ENCODE data around the gene RAB11FIP4. TPM values are rescaled to one million over a fixed set of nuclear protein-coding genes. Genes with fewer than 3 reads are reported as not detected.
A peak's percentile ranks its signal among the peaks of the same experiment; 100 is the strongest.

Gene RAB11FIP4
- total and polyA plus RNA-seq, 3 donors from 2014 or later, result 44.3 to 104 (median 90.2) TPM

GRCh38 chr17:31511195-31511578 lies 119.7 kb downstream of the RAB11FIP4 start:
- no peak overlapping the region for H3K27ac ChIP-seq
- DNase-seq, result no peak
- H3K9me3 ChIP-seq, result no peaks in the 10 kb centered on the region
- H3K4me3 ChIP-seq, result no peak overlapping the region
- H3K4me1 ChIP-seq, result peaks cover 20% of the 10 kb centered on the region
- TF ChIP-seq CTCF (IDR thresholded peaks at IDR 0.05) (no peak), POLR2A (IDR thresholded peaks at IDR 0.05) (no peak)
- intact Hi-C loops (cut with DNase I; ENCODE audit: low total_unique reads), result no loop called here
- H3K27me3 ChIP-seq, result no peaks in the 10 kb centered on the region
- no peaks in the 10 kb centered on the region for H3K36me3 ChIP-seq (ENCODE audit: low read depth, missing control alignments)
- WGBS, 2 donors, result 68 to 88% methylated on average over 7 to 9 of the region's 9 CpGs

- DNase-seq, result peak; percentile 69
- no peak overlapping the region for H3K27ac ChIP-seq
- no peak overlapping the region for H3K4me3 ChIP-seq
- intact Hi-C loops (cut with DNase I; ENCODE audit: low total_unique reads), result no loop called here
- H3K4me1 ChIP-seq, result peaks cover 20% of the 10 kb centered on the region
- H3K9me3 ChIP-seq, result no peaks in the 10 kb centered on the region
- 64 to 94% methylated on average over 9 of the region's 9 CpGs for WGBS, 2 donors
- TF ChIP-seq POLR2A (IDR thresholded peaks at IDR 0.05), result no peak
- no peaks in the 10 kb centered on the region for H3K36me3 ChIP-seq (ENCODE audit: low read depth, missing control alignments)
- no peaks in the 10 kb centered on the region for H3K27me3 ChIP-seq
Measured at GRCh38 chr17:31511580-31511979, 120.1 kb downstream of the RAB11FIP4 start.

GRCh38 chr17:31512104-31512740 lies 120.7 kb downstream of the RAB11FIP4 start:
- no peaks in the 10 kb centered on the region for H3K36me3 ChIP-seq (ENCODE audit: low read depth, missing control alignments)
- DNase-seq, result no peak
- no peak overlapping the region for H3K4me3 ChIP-seq
- no peak overlapping the region for H3K27ac ChIP-seq
- no peak for TF ChIP-seq POLR2A (IDR thresholded peaks at IDR 0.05)
- no peak for TF ChIP-seq CTCF (IDR thresholded peaks at IDR 0.05)
- H3K9me3 ChIP-seq, result no peaks in the 10 kb centered on the region
- WGBS, 2 donors, result 91 to 95% methylated on average over 9 to 15 of the region's 15 CpGs
- H3K27me3 ChIP-seq, result no peaks in the 10 kb centered on the region
- intact Hi-C loops (cut with DNase I; ENCODE audit: low total_unique reads), result no loop called here
- peaks cover 20% of the 10 kb centered on the region for H3K4me1 ChIP-seq

- Histone ChIP-seq H3K36me3 (ENCODE audit: low read depth, missing control alignments) (no peaks in the 10 kb centered on the region), H3K4me3 (no peak overlapping the region), H3K9me3 (no peaks in the 10 kb centered on the region), H3K4me1 (peaks cover 25% of the 10 kb centered on the region), H3K27me3 (no peaks in the 10 kb centered on the region), H3K27ac (no peak overlapping the region)
- 95 to 100% methylated on average over 2 to 12 of the region's 12 CpGs for WGBS, 2 donors
- no peak for DNase-seq
- intact Hi-C loops (cut with DNase I; ENCODE audit: low total_unique reads), result no loop called here
- TF ChIP-seq CTCF (IDR thresholded peaks at IDR 0.05) (no peak), POLR2A (IDR thresholded peaks at IDR 0.05) (no peak)
Measured at GRCh38 chr17:31512796-31513195, 121.3 kb downstream of the RAB11FIP4 start.

- TF ChIP-seq POLR2A (IDR thresholded peaks at IDR 0.05) (no peak), CTCF (IDR thresholded peaks at IDR 0.05) (no peak)
- intact Hi-C loops (cut with DNase I; ENCODE audit: low total_unique reads), result no loop called here
- H3K4me3 ChIP-seq, result no peak overlapping the region
- peaks cover 22% of the 10 kb centered on the region for H3K4me1 ChIP-seq
- no peaks in the 10 kb centered on the region for H3K36me3 ChIP-seq (ENCODE audit: low read depth, missing control alignments)
- H3K27me3 ChIP-seq, result no peaks in the 10 kb centered on the region
- H3K9me3 ChIP-seq, result no peaks in the 10 kb centered on the region
- DNase-seq, result no peak
- no peak overlapping the region for H3K27ac ChIP-seq
- WGBS, 2 donors, result 86 to 89% methylated on average over 7 to 15 of the region's 15 CpGs
Measured at GRCh38 chr17:31513731-31514427, 122.4 kb downstream of the RAB11FIP4 start.
